GM12892 (cell line): ENCODE results near the gene ATP10D.

Experiments used
- POLR2A ChIP-seq: IDR thresholded peaks from 2 replicates; pipeline ENCODE4 v1.6.1; 2011; ENCODE audit warnings: low read depth, low read length, control low read depth
- POLR2AphosphoS5 ChIP-seq: IDR thresholded peaks from 2 replicates; pipeline ENCODE4 v1.6.1; 2011; ENCODE audit warnings: low read depth, low read length, control low read depth
- TAF1 ChIP-seq: IDR thresholded peaks from 2 replicates; pipeline ENCODE4 v1.6.1; 2011; ENCODE audit warnings: low read depth, mild to moderate bottlenecking, control low read depth, low read length, borderline replicate concordance

GRCh38 chr4:47562297-47562696 is 77.2 kb downstream of the ATP10D start:
- no peak for TF ChIP-seq POLR2A
- no peak for TF ChIP-seq POLR2AphosphoS5
- TF ChIP-seq TAF1, result no peak
